Measurements from ENCODE around the gene RIT2. TPM values are rescaled to one million over a fixed set of nuclear protein-coding genes. Genes with fewer than 3 reads are reported as not detected.

Gene RIT2
- polyA plus RNA-seq, 2 of the 4 experiments (the other 2 are of a cell fraction): not detected

DNA sequence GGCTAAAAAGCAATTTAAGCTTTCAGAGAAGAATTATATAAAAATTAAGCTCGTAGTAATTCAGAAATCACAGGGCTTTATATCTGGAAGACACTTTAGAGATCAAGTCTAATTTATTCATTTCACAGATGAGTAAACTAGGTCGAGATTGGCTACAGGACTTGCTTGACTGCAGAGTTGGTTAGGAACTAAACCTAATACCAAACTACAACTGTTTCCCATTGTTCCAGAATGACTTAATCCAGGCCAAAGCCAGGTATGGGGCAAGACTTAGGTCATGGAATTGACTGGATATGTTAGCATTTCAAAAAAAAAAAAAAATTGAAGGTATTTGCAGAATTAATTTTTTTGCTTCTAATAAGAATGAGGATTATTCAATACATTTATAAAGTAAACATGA lies 146.1 kb downstream of the RIT2 start:
- no peak overlapping the region for H3K4me3 ChIP-seq
- 0% methylated on average over 2 of the region's 2 CpGs for WGBS (ENCODE audit: missing lambda C conversion rate)
- no peak overlapping the region for H3K27ac ChIP-seq
- CTCF ChIA-PET: no interaction called here
- H3K4me1 ChIP-seq: no peaks in the 10 kb centered on the region
- FAIRE-seq (no peak), DNase-seq (ENCODE audit: low read depth in 1 of 2, low spot score in 1 of 2) (no peak), ATAC-seq (no peak)
- TF ChIP-seq RNF2 (IDR thresholded peaks at IDR 0.05; ENCODE audit: borderline replicate concordance, low read depth): no peak
- no peak overlapping the region for H3K4me2 ChIP-seq
- POLR2A ChIA-PET: no interaction called here
- no peaks in the 10 kb centered on the region for H3K9me3 ChIP-seq

DNA sequence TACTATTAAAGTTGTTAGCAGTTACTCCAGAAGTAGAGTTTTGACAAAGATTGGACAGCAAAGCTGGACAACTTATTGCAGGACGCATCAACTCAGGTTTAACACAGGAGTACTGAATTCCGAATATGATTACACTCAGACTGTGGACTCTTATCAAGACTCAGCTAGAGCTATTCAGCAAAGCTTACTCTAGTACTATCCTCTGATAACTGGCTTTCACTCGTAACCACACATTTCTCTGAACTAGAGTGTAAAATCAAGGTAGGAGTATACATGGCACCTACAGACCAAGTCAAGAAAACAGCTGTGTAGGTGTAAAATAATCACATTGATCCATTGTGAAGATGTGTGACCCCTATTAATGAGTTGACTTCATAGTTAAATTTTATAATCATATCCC lies 154.2 kb downstream of the RIT2 start:
- no peak overlapping the region for H3K4me3 ChIP-seq
- no peaks in the 10 kb centered on the region for H3K4me1 ChIP-seq
- WGBS (ENCODE audit: missing lambda C conversion rate): 0% methylated on average over 3 of the region's 3 CpGs
- H3K4me2 ChIP-seq: no peak overlapping the region
- DNase-seq (ENCODE audit: low read depth in 1 of 2, low spot score in 1 of 2) (no peak), FAIRE-seq (no peak), ATAC-seq (no peak)
- H3K9me3 ChIP-seq: no peaks in the 10 kb centered on the region
- CTCF ChIA-PET: no interaction called here
- POLR2A ChIA-PET: no interaction called here
- TF ChIP-seq EHF (CRISPR knock-in tag; IDR thresholded peaks at IDR 0.05): no peak
- no peak for TF ChIP-seq TP53 (CRISPR knock-in tag; IDR thresholded peaks at IDR 0.05)
- TF ChIP-seq CHD2 (IDR thresholded peaks at IDR 0.05; ENCODE audit: low read length, partially characterized antibody): no peak
- no peak for TF ChIP-seq ZC3H11A (IDR thresholded peaks at IDR 0.05)
- no peak for TF ChIP-seq SREBF2 (IDR thresholded peaks at IDR 0.05)
- H3K27ac ChIP-seq: no peak overlapping the region

DNA sequence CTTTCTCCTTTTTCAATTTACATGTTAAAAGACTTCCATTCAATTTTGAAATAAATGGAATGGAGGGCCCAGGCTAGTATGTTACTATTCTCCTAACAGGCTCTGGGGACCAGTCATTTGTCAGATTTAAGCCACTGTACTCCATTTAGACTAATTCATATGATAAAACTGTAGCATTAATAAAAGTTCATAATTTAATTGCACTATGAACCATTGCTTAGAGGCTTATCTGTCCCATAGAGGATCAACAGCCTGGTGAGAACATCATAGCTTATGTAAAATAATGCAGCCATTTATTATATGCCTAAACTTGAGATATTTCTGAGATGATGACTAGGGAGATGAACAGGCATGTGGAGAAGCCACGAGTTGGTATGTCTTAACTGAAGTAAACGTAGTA lies 156.0 kb downstream of the RIT2 start:
- Histone ChIP-seq H3K4me2 (no peak overlapping the region), H3K4me3 (no peak overlapping the region), H3K27ac (no peak overlapping the region), H3K9me3 (no peaks in the 10 kb centered on the region), H3K4me1 (no peaks in the 10 kb centered on the region)
- POLR2A ChIA-PET: no interaction called here
- CTCF ChIA-PET: no interaction called here
- no peak for DNase-seq (ENCODE audit: low read depth in 1 of 2, low spot score in 1 of 2)
- 0% methylated on average over 2 of the region's 2 CpGs for WGBS (ENCODE audit: missing lambda C conversion rate)
- ATAC-seq: no peak
- no peak for FAIRE-seq
- TF ChIP-seq EP300 (IDR thresholded peaks at IDR 0.05): no peak
- TF ChIP-seq, protein P1, sequence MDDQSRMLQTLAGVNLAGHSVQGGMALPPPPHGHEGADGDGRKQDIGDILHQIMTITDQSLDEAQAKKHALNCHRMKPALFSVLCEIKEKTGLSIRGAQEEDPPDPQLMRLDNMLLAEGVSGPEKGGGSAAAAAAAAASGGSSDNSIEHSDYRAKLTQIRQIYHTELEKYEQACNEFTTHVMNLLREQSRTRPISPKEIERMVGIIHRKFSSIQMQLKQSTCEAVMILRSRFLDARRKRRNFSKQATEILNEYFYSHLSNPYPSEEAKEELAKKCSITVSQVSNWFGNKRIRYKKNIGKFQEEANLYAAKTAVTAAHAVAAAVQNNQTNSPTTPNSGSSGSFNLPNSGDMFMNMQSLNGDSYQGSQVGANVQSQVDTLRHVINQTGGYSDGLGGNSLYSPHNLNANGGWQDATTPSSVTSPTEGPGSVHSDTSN (IDR thresholded peaks at IDR 0.05): no peak
- TF ChIP-seq MAZ (IDR thresholded peaks at IDR 0.05; ENCODE audit: borderline replicate concordance, low read depth, low read length): no peak
- TF ChIP-seq, protein P2, sequence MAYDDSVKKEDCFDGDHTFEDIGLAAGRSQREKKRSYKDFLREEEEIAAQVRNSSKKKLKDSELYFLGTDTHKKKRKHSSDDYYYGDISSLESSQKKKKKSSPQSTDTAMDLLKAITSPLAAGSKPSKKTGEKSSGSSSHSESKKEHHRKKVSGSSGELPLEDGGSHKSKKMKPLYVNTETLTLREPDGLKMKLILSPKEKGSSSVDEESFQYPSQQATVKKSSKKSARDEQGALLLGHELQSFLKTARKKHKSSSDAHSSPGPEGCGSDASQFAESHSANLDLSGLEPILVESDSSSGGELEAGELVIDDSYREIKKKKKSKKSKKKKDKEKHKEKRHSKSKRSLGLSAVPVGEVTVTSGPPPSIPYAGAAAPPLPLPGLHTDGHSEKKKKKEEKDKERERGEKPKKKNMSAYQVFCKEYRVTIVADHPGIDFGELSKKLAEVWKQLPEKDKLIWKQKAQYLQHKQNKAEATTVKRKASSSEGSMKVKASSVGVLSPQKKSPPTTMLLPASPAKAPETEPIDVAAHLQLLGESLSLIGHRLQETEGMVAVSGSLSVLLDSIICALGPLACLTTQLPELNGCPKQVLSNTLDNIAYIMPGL (CRISPR knock-in tag; IDR thresholded peaks at IDR 0.05; ENCODE audit: borderline replicate concordance): no peak
- TF ChIP-seq JUN (IDR thresholded peaks at IDR 0.05): no peak
- TF ChIP-seq TFCP2L1 (CRISPR knock-in tag; IDR thresholded peaks at IDR 0.05): no peak
- no peak for TF ChIP-seq ESRRA (IDR thresholded peaks at IDR 0.05; ENCODE audit: borderline replicate concordance, low read length)
- TF ChIP-seq FOSL2 (IDR thresholded peaks at IDR 0.05): no peak
- no peak for TF ChIP-seq FOSL2 (CRISPR knock-in tag; IDR thresholded peaks at IDR 0.05)
- no peak for TF ChIP-seq EHMT2 (IDR thresholded peaks at IDR 0.05; ENCODE audit: low read depth)
- no peak for TF ChIP-seq POLR2A (IDR thresholded peaks at IDR 0.05; ENCODE audit: low read length)
- no peak for TF ChIP-seq HEYL (CRISPR knock-in tag; IDR thresholded peaks at IDR 0.05)
- no peak for TF ChIP-seq EHF (CRISPR knock-in tag; IDR thresholded peaks at IDR 0.05)
- no peak for TF ChIP-seq NR3C1 (IDR thresholded peaks at IDR 0.05)

DNA sequence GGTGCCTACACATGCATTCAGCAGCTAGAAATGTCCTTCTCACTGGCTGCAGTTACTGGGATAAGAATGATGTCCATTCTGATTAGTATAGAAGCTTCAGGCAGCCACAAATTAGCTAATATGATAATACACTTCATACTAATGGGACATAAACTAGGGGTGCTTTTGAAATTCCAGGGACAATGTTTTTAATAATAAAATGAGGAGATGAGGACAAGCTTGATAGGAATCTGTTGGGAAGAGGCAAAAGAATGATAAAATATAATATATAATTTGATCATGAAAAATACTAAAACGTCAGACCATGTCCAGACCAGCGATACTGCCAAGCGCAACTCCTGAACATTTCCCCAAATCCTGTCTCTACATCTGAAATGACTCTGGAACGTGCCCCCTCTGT lies 157.1 kb downstream of the RIT2 start:
- POLR2A ChIA-PET: no interaction called here
- 37% methylated on average over 4 of the region's 4 CpGs for WGBS (ENCODE audit: missing lambda C conversion rate)
- no peak for FAIRE-seq

More for the DNA sequence above, 157.1 kb downstream of the RIT2 start:
- H3K27ac ChIP-seq: no peak overlapping the region
- no peak for ATAC-seq
- H3K4me3 ChIP-seq: no peak overlapping the region
- no peak for DNase-seq (ENCODE audit: low read depth in 1 of 2, low spot score in 1 of 2)
- no peaks in the 10 kb centered on the region for H3K4me1 ChIP-seq
- H3K4me2 ChIP-seq: no peak overlapping the region
- CTCF ChIA-PET: no interaction called here
- TF ChIP-seq HOXB5 (CRISPR knock-in tag; IDR thresholded peaks at IDR 0.05) (no peak), CBX2 (IDR thresholded peaks at IDR 0.05; ENCODE audit: borderline replicate concordance, low read depth) (no peak), FOXS1 (CRISPR knock-in tag; IDR thresholded peaks at IDR 0.05) (no peak), GATA3 (IDR thresholded peaks at IDR 0.05; ENCODE audit: borderline replicate concordance) (no peak), POLR2AphosphoS2 (conservative IDR thresholded peaks at IDR 0.05; ENCODE audit: low read length) (no peak), CHD4 (IDR thresholded peaks at IDR 0.05; ENCODE audit: borderline replicate concordance) (no peak), MYC (IDR thresholded peaks at IDR 0.05; ENCODE audit: borderline replicate concordance, low read length) (no peak), JUNB (IDR thresholded peaks at IDR 0.05) (no peak), HEYL (CRISPR knock-in tag; IDR thresholded peaks at IDR 0.05) (no peak), NR3C1 (IDR thresholded peaks at IDR 0.05) (no peak), TP53 (CRISPR knock-in tag; IDR thresholded peaks at IDR 0.05) (no peak)
- TF ChIP-seq, protein P3, sequence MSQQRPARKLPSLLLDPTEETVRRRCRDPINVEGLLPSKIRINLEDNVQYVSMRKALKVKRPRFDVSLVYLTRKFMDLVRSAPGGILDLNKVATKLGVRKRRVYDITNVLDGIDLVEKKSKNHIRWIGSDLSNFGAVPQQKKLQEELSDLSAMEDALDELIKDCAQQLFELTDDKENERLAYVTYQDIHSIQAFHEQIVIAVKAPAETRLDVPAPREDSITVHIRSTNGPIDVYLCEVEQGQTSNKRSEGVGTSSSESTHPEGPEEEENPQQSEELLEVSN (IDR thresholded peaks at IDR 0.05; ENCODE audit: borderline replicate concordance, low read depth): no peak
- no peaks in the 10 kb centered on the region for H3K9me3 ChIP-seq
